Natural killer cell treated with Interleukin-12 subunit alpha and Interleukin-12 subunit beta and Interleukin-15 and Interleukin-18, amount 100 ng/mL, for 72 hours (primary cell): ENCODE data around the gene TARS3. TPM values are rescaled to one million over a fixed set of nuclear protein-coding genes. Genes with fewer than 3 reads are reported as not detected.
"Not testable (repeated sequence)": the region's sequence is repeated elsewhere in the genome, so short reads cannot be mapped to it uniquely, and the experiment has no call there.

Source experiments
- ATAC-seq, 2 donors: fragments of 150-1000 bp; cut with Tn5 transposase in 1 of 2; sonication (Bioruptor Pico), chemical (Tn5 transposase) in 1 of 2; 2 replicates each; pipeline ENCODE4 v1.10.0; 2021
- DNase-seq: peaks from one replicate; pipeline ENCODE4 v3.0.0; 2022; ENCODE audit warnings: low spot score
- H3K27ac Mint-ChIP-seq, 2 donors: 1 replicate in 1 of 2; 2 replicates in 1 of 2; pipeline ENCODE4 v1.8.0; 2022; ENCODE audit warnings: mixed read lengths in 2 of 2, mild to moderate bottlenecking in 1 of 2, moderate library complexity in 1 of 2
- H3K27me3 Mint-ChIP-seq, 2 donors: 1 replicate in 1 of 2; 2 replicates in 1 of 2; pipeline ENCODE4 v1.8.0; 2022; ENCODE audit warnings: mixed read lengths in 2 of 2
- H3K36me3 Mint-ChIP-seq: one replicate; pipeline ENCODE4 v1.8.0; 2022; ENCODE audit warnings: mixed read lengths
- H3K4me1 Mint-ChIP-seq, 2 donors: 1 replicate in 1 of 2; 2 replicates in 1 of 2; pipeline ENCODE4 v1.8.0; 2022; ENCODE audit warnings: low read depth in 2 of 2, mixed read lengths in 2 of 2, mild to moderate bottlenecking in 1 of 2
- H3K4me3 Mint-ChIP-seq: one replicate; pipeline ENCODE4 v1.8.0; 2022; ENCODE audit warnings: mixed read lengths
- H3K9me3 Mint-ChIP-seq: 2 replicates; pipeline ENCODE4 v1.8.0; 2022; ENCODE audit warnings: mixed read lengths
- total RNA-seq, 2 donors: library from RNA; stranded (reverse); gene quantifications; one replicate each; pipeline ENCODE4 v1.2.3, GENCODE V29; 2022

TARS3 gene
- total RNA-seq: 10 to 100 TPM in 1 of 2 donors, 1 to 10 TPM in 1; 9.1 to 15.8 TPM

DNA sequence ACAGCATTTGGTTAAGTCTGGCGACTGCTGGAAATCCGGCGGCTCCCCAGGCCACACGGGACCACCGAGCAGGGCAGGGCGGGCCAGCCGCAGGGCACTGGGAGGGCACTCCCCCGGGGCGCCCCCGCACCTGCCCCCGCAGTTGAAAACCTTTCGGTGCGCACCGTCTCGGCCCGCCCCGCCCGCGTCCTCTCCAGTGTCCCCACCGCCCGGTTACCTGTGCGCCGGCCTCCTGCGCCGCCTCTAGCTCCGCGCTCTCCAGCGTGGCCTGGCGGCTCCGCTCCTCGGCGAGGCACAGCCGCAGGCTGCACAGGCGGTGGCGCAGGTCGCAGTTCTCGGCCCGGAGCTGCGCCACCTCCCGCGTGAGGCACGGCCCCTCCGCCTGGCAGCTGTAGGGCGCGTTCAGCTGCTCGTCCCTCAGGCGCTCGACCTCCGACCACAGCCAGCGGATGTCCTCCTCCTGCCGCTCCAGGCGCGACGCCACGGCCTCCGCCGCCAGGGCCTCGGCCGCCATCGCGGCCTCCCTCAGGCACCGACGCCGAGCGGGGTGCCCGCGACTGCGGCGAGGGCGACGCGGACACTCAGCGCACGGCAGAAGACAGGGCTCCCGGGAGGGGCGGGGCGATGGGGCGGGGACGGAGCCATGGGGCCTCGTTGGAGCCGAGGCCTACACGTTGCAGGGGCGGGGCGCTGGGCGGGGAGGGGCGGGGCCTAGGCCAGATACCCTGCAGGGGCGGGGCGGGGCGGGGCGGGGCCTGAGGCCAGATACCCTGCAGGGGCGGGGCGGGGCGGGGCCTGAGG, at the start of gene TARS3:
TSS of gene TARS3 (minus strand) at position 600 of the 801 bp plus-strand sequence. CDS start at position 514, 86 bp downstream.
- peak within 1 kb of the TSS; percentile 84 for H3K4me3 Mint-ChIP-seq
- H3K27ac Mint-ChIP-seq: peak within 1 kb of the TSS; percentile 39 to 78
- peaks cover 22% of the 10 kb centered on the region for H3K36me3 Mint-ChIP-seq
- DNase-seq (peak; percentile 88), ATAC-seq (peak; percentile 95 to 97)
- peaks cover 11% of the 10 kb centered on the region in 2 donors for H3K4me1 Mint-ChIP-seq
- H3K27me3 Mint-ChIP-seq: no peaks in the 10 kb centered on the region
- no peaks in the 10 kb centered on the region for H3K9me3 Mint-ChIP-seq

DNA sequence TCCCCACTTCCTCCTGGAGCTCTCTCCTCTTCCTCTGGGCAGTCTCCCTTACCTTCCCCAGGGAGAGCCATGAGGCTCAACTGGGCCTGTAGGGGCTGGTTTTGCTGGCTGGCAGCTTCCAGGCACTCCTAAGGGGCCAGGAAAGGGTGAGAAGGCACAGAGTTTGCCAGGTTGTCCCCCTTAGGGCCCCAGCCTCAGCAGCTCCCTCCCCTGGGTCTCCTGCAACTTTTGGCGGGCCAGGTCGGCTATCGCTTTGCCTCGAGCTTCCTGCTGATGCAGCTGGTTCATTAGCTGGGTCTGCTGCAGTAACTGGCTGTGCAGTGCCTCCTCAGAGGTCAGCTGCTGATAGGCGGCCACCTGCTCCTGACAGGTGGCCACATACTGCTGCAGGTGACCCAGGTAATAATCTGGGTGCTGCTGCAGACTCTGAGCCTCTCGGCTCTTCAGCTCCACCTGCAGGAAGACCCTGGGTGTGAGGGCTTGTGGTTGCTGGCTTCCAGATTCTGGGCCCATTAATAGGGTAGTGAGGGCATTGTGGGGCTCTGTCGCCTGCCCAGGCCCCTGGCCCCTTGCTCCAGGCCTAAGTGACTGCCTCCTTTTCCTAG, 49.3 kb upstream of the TARS3 start:
- Mint-ChIP-seq H3K9me3 (no peaks in the 10 kb centered on the region), H3K27me3 (no peaks in the 10 kb centered on the region), H3K4me3 (no peak overlapping the region), H3K36me3 (no peaks in the 10 kb centered on the region), H3K4me1 (no peaks in the 10 kb centered on the region), H3K27ac (no peak overlapping the region)
- DNase-seq: no peak
- no peak for ATAC-seq

DNA sequence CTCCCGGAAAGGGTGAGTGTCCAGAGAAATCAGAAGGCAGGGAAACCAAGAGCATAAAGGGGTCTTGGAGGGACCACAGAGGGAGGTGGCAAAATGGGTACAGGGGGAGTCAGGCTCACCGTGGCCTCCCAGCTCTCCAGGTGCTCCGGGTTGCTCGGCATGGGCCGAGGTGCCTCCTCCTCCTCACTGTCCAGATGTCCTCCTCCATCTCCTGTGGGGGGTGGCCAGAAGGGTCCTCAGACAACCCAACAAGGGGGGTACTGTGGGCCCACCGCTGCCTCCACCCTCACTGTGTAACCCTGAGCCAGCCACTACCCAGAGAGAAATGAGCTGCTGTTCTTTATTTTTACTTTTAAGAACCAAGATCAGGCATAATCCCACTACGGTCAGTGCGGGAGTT, 48.6 kb upstream of the TARS3 start:
- Mint-ChIP-seq H3K4me1 (no peaks in the 10 kb centered on the region), H3K27me3 (no peaks in the 10 kb centered on the region), H3K9me3 (no peaks in the 10 kb centered on the region), H3K27ac (no peak overlapping the region), H3K4me3 (no peak overlapping the region), H3K36me3 (no peaks in the 10 kb centered on the region)
- ATAC-seq (no peak), DNase-seq (no peak)

DNA sequence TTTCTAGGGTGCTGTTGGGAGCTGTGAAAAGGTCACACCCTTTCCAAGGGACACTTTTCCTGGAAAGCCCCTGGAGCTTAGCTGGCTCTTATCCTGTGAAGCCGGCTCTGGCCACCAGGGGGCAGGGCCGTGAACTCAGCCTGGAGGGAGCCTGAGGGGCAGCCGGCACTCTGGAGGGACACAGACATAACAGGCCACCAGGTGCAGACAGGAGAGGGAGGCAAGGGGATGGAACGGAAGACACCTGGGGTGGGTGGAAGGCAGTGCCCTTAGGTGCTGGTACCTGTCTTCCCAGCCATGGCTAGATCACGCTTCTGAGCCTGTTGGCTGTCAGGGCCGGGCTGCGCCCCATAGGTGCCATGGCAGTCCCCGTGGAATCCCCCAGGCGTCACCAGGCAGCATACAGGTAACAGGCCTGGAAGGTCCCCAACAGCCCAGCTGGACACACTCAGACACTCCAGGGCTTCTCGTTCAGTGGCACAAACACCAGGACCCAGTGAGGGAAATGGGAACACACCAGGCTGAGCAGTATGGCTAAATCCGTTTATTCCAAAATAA, 42.9 kb upstream of the TARS3 start:
- not testable (repeated sequence) for H3K9me3 Mint-ChIP-seq, H3K27me3 Mint-ChIP-seq, H3K4me3 Mint-ChIP-seq, H3K36me3 Mint-ChIP-seq, DNase-seq, H3K27ac Mint-ChIP-seq, H3K4me1 Mint-ChIP-seq, ATAC-seq

DNA sequence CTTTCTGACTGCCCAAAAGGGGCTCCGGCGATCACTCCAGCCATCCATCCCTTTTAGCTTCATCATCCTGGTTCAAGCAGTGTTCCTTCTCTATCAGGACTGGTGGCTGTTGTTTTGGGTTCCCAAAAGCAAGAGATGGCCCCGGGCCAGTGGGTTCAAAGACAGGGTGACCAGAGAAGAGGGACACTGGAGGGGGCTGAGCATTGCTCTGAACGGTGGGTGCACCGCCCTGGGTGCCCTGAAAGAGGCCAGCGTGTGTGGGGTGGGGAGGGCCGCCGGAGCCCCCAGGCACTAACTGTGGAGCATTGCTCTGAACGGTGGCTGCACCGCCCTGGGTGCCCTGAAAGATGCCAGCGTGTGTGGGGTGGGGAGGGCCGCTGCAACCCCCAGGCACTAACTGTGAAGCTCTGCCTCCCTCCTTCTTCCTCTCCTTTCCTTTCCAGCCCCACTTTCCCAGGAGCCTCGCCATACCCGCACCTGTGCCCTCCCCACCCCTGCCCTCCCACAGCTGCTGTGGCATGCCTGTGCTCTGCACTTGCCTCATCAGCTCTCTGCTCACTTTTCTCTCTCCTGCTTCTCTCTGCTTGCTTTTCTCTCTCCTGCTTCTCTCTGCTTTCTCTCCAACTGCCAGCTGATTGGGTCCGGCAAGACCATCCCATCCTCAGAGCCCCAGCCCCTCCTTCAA, 41.6 kb upstream of the TARS3 start:
- ATAC-seq (no peak), DNase-seq (no peak)
- no peak overlapping the region for H3K27ac Mint-ChIP-seq
- H3K36me3 Mint-ChIP-seq: no peaks in the 10 kb centered on the region
- no peak overlapping the region for H3K4me3 Mint-ChIP-seq
- H3K4me1 Mint-ChIP-seq: no peaks in the 10 kb centered on the region
- H3K27me3 Mint-ChIP-seq: no peaks in the 10 kb centered on the region
- H3K9me3 Mint-ChIP-seq: no peaks in the 10 kb centered on the region

DNA sequence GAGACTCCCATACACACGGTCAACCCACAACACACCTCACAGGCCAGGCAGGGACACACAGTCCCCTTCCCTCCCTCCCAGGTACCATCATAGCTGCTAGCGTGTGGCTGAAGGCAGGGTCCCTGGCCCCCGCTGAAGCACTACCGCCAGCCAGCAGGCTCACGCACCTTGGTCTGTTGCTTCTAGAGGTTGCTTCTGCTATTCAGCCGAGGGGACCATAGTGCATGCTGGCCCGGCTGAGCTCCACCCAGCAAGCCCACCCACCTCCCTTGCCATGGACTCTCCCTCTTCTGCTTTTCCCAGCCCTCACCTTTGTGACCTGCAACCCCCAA, 41.0 kb upstream of the TARS3 start:
- H3K4me1 Mint-ChIP-seq, DNase-seq, H3K27ac Mint-ChIP-seq, H3K27me3 Mint-ChIP-seq, H3K36me3 Mint-ChIP-seq, H3K4me3 Mint-ChIP-seq, H3K9me3 Mint-ChIP-seq, ATAC-seq: not testable (repeated sequence)

DNA sequence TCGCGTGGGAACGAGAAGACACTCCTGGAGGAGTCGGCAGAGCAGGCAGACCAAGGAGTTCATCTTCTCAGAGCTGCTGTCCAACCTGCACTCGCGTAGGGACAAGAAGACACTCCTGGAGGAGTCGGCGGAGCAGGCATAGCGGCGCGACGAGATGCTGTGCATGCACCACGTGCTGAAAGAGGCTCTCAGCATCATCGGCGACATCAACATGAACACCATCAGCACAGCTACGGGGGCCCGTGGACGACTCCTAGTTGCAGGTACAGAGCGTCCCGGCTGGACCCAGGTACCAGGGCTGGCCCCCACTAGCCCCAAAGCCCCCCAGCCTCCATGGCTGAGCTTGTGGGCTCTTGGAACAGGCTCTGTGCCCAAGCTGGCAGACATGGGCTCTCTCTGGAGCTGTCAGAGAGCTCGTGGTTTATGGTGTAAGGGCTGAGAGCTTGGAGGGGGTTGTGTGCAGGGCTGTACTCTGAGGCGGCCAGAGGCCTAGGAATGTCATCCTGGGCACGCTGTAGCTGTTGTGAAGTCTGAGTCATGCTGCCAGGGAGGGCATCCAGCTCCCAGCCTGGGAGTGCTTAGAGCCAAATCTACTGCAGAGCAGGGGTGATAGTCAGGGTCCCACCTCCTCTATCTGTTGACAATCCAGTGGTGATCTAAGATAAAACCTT, 40.5 kb upstream of the TARS3 start:
- not testable (repeated sequence) for H3K9me3 Mint-ChIP-seq, DNase-seq, ATAC-seq, H3K27ac Mint-ChIP-seq, H3K4me1 Mint-ChIP-seq, H3K4me3 Mint-ChIP-seq, H3K36me3 Mint-ChIP-seq, H3K27me3 Mint-ChIP-seq

DNA sequence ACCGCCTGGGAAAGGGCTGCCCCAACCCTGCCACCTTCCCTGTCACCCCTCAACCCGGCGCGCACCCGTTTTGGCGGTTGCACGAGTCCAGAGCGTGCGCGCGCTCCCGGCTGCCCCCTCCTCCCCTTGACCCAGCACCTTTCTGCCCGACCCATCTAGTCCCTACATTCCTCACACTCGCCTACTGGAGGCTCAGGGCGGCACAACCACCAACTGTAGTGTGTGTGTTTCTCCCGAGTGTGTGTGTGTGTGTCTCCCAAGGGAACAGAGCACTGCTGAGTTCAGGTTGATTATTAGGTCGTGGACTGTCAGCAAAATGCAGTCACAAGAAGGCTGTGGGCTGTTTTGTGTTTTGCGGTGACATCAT, 22.4 kb upstream of the TARS3 start:
- not testable (repeated sequence) for H3K9me3 Mint-ChIP-seq, H3K27me3 Mint-ChIP-seq, H3K36me3 Mint-ChIP-seq, H3K4me1 Mint-ChIP-seq, DNase-seq, H3K27ac Mint-ChIP-seq
- peak overlapping the region; percentile 52 for H3K4me3 Mint-ChIP-seq
- peak in 1 of 2 donors; percentile 29 for ATAC-seq

DNA sequence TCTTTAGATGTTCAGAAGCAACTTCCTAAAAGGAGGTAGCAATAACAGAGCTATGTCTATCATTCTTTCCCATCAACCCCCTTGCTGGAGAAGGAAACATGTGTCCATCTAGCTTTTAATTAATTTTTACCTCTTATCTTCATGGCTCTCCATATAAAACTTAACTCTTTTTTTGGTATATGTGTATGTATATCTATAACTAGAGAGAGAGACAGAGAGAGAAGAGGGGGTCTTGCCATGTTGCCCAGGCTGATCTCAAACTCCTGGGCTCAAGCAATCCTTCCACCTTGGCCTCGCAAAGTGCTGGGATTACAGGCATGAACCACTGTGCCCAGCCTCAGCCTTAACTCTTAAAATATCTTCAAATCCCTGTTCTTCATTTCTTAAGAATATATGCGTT, 10.6 kb upstream of the TARS3 start:
- not testable (repeated sequence) for H3K27ac Mint-ChIP-seq, H3K9me3 Mint-ChIP-seq, H3K4me1 Mint-ChIP-seq, H3K36me3 Mint-ChIP-seq, ATAC-seq, DNase-seq, H3K4me3 Mint-ChIP-seq, H3K27me3 Mint-ChIP-seq

DNA sequence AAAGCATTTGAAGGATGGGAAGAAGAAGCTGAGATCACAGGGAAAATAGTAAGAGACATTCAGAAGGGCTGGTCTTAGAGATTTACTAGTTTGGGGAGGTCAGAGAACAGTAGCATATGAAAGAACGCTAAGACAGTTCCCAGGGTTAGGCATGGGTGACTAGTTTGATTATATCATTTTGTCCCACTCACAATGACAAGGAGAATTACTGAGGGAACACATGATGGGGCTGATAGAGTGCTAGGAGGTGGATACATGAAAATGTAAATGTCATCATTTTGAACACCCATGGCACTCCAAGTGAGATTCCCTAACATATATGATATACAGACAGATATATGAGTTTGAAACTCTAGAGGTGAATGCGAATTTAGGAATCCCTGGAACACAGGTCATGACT, 9.3 kb upstream of the TARS3 start:
- Mint-ChIP-seq H3K4me3 (no peak overlapping the region), H3K9me3 (no peaks in the 10 kb centered on the region), H3K36me3 (no peaks in the 10 kb centered on the region), H3K4me1 (peaks cover 0 to 4% of the 10 kb centered on the region in 2 donors), H3K27me3 (no peaks in the 10 kb centered on the region), H3K27ac (no peak overlapping the region)
- ATAC-seq: no peak
- no peak for DNase-seq

DNA sequence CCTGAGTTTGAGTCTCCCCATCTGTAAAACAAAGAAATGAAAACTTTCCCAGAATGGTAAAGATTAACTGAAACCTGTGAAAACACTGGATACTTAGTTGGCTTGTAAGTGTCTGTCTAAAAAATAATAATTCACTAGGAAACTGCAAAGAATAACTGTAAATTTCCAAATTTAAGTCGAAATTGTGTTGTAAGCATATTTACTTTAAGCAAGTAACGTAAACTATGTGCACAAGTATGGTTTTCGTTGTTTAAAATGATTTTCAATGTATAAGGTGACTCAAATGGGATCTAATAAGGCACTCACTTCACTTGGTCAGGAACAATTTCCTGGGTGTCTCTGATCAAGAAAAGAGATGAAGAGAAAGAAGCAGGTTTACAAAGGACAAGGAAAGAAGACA, 8.5 kb upstream of the TARS3 start:
- H3K36me3 Mint-ChIP-seq: no peaks in the 10 kb centered on the region
- ATAC-seq (no peak), DNase-seq (no peak)
- H3K27me3 Mint-ChIP-seq: no peaks in the 10 kb centered on the region
- H3K4me3 Mint-ChIP-seq: no peak overlapping the region
- H3K27ac Mint-ChIP-seq: no peak overlapping the region
- H3K9me3 Mint-ChIP-seq: no peaks in the 10 kb centered on the region
- peaks cover 0 to 3% of the 10 kb centered on the region in 2 donors for H3K4me1 Mint-ChIP-seq

DNA sequence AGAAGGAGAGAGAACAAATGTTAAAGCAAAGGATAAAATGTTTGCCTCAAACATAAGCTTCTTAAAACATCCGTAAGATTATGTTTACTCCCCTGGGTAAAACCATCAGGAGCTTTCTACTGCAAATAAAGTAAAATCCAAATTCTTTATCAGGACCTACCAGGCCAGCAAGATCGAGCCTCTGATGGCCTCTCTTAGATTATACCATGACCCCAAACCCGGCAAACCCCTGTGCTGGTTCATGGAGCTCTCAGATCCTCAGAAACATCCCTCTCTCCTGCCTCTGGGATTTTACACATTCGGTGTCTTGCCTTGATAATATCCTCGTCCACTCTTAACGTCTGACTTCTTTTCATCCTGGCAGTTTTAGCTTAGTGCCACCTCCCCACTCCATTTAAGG, 7.5 kb upstream of the TARS3 start:
- DNase-seq: no peak
- no peaks in the 10 kb centered on the region for H3K27me3 Mint-ChIP-seq
- no peak for ATAC-seq
- no peaks in the 10 kb centered on the region for H3K36me3 Mint-ChIP-seq
- H3K4me1 Mint-ChIP-seq: no peaks in the 10 kb centered on the region
- H3K9me3 Mint-ChIP-seq: no peaks in the 10 kb centered on the region
- H3K27ac Mint-ChIP-seq: no peak overlapping the region
- H3K4me3 Mint-ChIP-seq: no peak overlapping the region

DNA sequence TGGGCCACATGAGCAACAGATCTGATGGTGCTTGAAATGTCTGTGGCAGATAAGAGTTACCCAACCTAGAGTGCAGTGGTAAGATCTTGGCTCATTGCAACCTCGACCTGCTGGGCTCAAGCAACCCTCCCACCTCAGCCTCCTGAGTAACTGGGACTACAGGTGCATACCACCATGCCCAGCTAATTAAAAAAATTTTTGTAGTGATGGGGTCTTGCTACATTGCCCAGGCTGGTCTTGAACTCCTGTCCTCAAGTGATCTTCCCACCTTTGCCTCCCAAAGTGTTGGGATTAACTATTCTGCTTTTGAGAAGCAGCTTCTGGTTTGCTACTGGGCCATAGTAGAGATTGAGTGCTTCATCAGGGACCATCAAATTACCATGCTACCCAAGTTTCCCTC, 2.9 kb upstream of the TARS3 start:
- peaks cover 8% of the 10 kb centered on the region in 2 donors for H3K4me1 Mint-ChIP-seq
- no peaks in the 10 kb centered on the region for H3K27me3 Mint-ChIP-seq
- ATAC-seq (no peak), DNase-seq (no peak)
- H3K4me3 Mint-ChIP-seq: no peak overlapping the region
- H3K9me3 Mint-ChIP-seq: no peaks in the 10 kb centered on the region
- no peak overlapping the region for H3K27ac Mint-ChIP-seq
- H3K36me3 Mint-ChIP-seq: peaks cover 2% of the 10 kb centered on the region

DNA sequence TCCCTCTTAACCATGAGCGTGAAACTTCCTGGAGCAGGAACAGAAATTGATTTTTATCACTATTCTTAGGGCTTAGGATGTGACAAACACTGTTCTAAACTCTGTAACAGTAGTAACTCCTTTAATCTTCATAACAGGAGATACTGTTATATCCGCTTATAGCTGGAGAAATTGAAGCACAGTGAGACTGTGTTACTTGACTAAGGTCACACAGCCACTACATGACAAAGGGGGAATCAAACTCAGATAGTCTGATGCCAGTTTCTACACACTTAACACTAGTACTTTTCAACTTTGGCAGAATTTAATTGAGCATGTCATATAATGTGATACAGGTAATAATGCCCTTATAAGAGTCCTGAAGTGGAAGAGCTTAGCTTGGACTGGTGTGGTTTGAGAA, 800 bp upstream of the TARS3 start:
- DNase-seq (no peak), ATAC-seq (no peak)
- Mint-ChIP-seq H3K9me3 (no peaks in the 10 kb centered on the region), H3K4me1 (peaks cover 11% of the 10 kb centered on the region in 2 donors), H3K4me3 (peak overlapping the region; percentile 25), H3K36me3 (peaks cover 19% of the 10 kb centered on the region), H3K27me3 (no peaks in the 10 kb centered on the region), H3K27ac (peak overlapping the region in 1 of 2 donors; percentile 7)
